HFF-Myc (cell line): ENCODE results near the gene DIP2C.

Source experiments
- DNase-seq: peaks from one replicate; pipeline ENCODE4 v3.0.0-alpha.2; 2011; ENCODE audit warnings: low read depth; ENCODE audit errors: extremely low read depth
- H3K4me3 ChIP-seq: replicated peaks from 2 replicates; pipeline ENCODE4 v1.5.1; 2011; ENCODE audit warnings: low read depth, mild to moderate bottlenecking, control low read depth, low read length
- CTCF ChIP-seq: IDR thresholded peaks from 2 replicates; pipeline ENCODE4 v1.5.1; 2012; ENCODE audit warnings: mild to moderate bottlenecking, low read depth, low read length, control low read depth; ENCODE audit errors: missing control alignments

The DIP2C gene

GRCh38 chr10:420154-421121 is 269.0 kb downstream of the DIP2C start:
- DNase-seq: no peak
- no peak for TF ChIP-seq CTCF
- no peak overlapping the region for H3K4me3 ChIP-seq

DNA sequence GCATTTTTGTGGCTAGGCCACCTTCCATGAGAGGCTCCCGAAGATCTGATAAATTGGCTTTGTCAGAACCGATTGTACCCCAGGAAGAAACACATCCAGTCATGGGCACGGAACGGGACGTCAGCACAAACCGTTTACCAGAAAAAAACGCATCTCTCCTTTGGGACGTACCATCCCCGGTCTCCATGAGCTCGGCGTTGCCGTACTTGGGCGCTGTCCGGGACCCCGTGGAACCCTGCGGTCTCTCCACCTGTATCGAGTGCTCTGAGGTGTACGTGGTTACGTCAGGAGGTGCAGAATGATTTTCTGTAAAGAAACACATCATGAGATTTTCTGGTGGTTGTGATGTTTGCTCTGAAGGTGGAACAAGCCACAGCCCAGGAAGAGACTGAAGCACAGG is 270.6 kb downstream of the DIP2C start:
- no peak for TF ChIP-seq CTCF

GRCh38 chr10:418226-418625 is 271.2 kb downstream of the DIP2C start:
- DNase-seq: no peak
- H3K4me3 ChIP-seq: no peak overlapping the region
- TF ChIP-seq CTCF: no peak

More for the DNA sequence above, 270.6 kb downstream of the DIP2C start:
- H3K4me3 ChIP-seq: no peak overlapping the region
- DNase-seq: no peak

DNA sequence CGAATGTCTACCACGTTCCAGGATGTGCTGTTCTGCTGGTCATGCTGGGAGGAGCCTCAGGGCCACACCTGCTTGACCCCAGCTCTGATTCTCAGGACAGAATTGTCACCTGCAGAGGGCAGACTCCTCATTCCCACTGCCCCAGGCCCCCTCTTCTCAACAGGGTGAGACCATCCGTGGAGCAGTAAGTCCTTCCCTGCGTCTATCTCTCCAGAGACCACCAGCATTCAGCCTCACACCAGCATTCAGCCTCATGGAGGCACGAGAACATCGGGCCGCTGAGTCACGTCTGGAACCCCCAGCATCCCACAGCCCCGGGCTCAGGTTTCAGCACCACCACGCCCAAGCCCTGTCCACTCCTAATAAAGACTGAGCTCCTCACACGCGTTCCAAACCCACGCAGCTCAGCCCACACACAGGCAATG is 273.4 kb downstream of the DIP2C start:
- DNase-seq: no peak
- H3K4me3 ChIP-seq: no peak overlapping the region
- TF ChIP-seq CTCF: no peak

- TF ChIP-seq CTCF: no peak
- DNase-seq: no peak
- no peak overlapping the region for H3K4me3 ChIP-seq
These were observed 275.8 kb downstream of the DIP2C start for GRCh38 chr10:413662-414071.

GRCh38 chr10:412109-412508 is 277.4 kb downstream of the DIP2C start:
- no peak for DNase-seq
- no peak for TF ChIP-seq CTCF
- H3K4me3 ChIP-seq: no peak overlapping the region

DNA sequence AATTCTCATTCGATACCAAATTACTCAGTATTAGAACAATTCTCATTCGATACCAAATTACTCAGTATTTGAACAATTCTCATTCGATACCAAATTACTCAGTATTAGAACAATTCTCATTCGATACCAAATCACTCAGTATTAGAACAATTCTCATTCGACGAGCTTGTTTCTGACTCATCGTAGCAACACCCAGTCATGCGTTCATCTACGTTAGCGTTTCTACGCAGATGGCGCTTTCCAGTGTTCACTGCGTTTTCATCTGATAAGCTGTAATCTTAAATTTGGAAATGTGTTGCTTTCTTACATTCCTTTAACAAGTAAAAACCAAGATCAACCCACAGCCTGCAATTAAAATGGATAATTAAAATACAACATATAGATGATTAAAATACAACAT is 277.9 kb downstream of the DIP2C start:
- H3K4me3 ChIP-seq: no peak overlapping the region
- DNase-seq: no peak
- no peak for TF ChIP-seq CTCF
